ENCODE data around the gene GUCY2D.

DNA sequence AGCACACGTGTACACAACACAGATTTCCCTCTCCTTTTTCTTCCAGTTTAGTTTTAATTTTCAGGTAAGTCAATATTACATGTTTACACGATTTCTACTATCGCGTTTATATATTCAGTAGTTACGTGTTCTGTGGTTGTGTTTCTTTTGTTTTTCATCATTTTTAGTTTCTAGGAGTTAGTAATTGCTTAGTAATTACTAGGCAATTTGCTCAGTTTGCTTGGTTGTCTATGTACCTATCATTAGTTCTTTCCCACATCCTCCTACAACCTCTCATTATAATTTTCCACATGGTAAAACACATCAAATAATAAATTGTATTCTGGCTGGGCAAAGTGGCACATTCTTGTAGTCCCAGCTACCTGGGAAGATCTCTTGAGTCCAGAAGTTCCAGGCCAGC, 24.6 kb upstream of the GUCY2D start:
- TF ChIP-seq, protein P1, sequence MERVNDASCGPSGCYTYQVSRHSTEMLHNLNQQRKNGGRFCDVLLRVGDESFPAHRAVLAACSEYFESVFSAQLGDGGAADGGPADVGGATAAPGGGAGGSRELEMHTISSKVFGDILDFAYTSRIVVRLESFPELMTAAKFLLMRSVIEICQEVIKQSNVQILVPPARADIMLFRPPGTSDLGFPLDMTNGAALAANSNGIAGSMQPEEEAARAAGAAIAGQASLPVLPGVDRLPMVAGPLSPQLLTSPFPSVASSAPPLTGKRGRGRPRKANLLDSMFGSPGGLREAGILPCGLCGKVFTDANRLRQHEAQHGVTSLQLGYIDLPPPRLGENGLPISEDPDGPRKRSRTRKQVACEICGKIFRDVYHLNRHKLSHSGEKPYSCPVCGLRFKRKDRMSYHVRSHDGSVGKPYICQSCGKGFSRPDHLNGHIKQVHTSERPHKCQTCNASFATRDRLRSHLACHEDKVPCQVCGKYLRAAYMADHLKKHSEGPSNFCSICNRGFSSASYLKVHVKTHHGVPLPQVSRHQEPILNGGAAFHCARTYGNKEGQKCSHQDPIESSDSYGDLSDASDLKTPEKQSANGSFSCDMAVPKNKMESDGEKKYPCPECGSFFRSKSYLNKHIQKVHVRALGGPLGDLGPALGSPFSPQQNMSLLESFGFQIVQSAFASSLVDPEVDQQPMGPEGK (CRISPR knock-in tag; IDR thresholded peaks at IDR 0.05; ENCODE audit: borderline replicate concordance), result no peak
- TF ChIP-seq, protein P2, sequence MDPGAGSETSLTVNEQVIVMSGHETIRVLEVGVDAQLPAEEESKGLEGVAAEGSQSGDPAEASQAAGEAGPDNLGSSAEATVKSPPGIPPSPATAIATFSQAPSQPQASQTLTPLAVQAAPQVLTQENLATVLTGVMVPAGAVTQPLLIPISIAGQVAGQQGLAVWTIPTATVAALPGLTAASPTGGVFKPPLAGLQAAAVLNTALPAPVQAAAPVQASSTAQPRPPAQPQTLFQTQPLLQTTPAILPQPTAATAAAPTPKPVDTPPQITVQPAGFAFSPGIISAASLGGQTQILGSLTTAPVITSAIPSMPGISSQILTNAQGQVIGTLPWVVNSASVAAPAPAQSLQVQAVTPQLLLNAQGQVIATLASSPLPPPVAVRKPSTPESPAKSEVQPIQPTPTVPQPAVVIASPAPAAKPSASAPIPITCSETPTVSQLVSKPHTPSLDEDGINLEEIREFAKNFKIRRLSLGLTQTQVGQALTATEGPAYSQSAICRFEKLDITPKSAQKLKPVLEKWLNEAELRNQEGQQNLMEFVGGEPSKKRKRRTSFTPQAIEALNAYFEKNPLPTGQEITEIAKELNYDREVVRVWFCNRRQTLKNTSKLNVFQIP (CRISPR knock-in tag; IDR thresholded peaks at IDR 0.05; ENCODE audit: borderline replicate concordance, low read depth), result no peak
- TF ChIP-seq ZC3H10 (CRISPR knock-in tag; IDR thresholded peaks at IDR 0.05), result no peak
- TF ChIP-seq GLIS3 (CRISPR knock-in tag; IDR thresholded peaks at IDR 0.05), result no peak
- TF ChIP-seq CSDC2 (CRISPR knock-in tag; IDR thresholded peaks at IDR 0.05), result no peak
- TF ChIP-seq OSR1 (CRISPR knock-in tag; IDR thresholded peaks at IDR 0.05), result no peak
- no peak for TF ChIP-seq RARB (CRISPR knock-in tag; IDR thresholded peaks at IDR 0.05)
- TF ChIP-seq TCF4 (CRISPR knock-in tag; IDR thresholded peaks at IDR 0.05; ENCODE audit: borderline replicate concordance), result no peak
- no peak for TF ChIP-seq ARNTL (CRISPR knock-in tag; IDR thresholded peaks at IDR 0.05; ENCODE audit: borderline replicate concordance, low read depth)
- no peak for TF ChIP-seq ESRRG (CRISPR knock-in tag; IDR thresholded peaks at IDR 0.05)
- TF ChIP-seq BACH2 (CRISPR knock-in tag; IDR thresholded peaks at IDR 0.05; ENCODE audit: borderline replicate concordance), result no peak
- TF ChIP-seq PPARA (CRISPR knock-in tag; IDR thresholded peaks at IDR 0.05; ENCODE audit: borderline replicate concordance), result no peak
- no peak for TF ChIP-seq ZFP3 (CRISPR knock-in tag; IDR thresholded peaks at IDR 0.05)
- TF ChIP-seq SNAI2 (CRISPR knock-in tag; IDR thresholded peaks at IDR 0.05), result no peak
